A673 (cell line): ENCODE results near the gene MSL1. TPM values are rescaled to one million over a fixed set of nuclear protein-coding genes. Genes with fewer than 3 reads are reported as not detected.

Experiments used
- Bru-seq: library from RNA; stranded (reverse); fragments of 400-500 nt; gene quantifications from one replicate; lab custom pipeline; 2021; lab: Mats Ljungman, UMichigan
- BruChase-seq, 2 experiments: library from RNA; stranded (reverse); fragments of 400-500 nt; gene quantifications; one replicate each; lab custom pipeline; 2021; lab: Mats Ljungman, UMichigan
- BruUV-seq: library from RNA; stranded (reverse); fragments of 400-500 nt; replicated peaks from 2 replicates; lab custom pipeline; 2021; lab: Mats Ljungman, UMichigan
- CTCF ChIA-PET: fragments of 300-600 bp; sonication (Branson Sonifier 250); formaldehyde crosslinking; loops from one replicate; lab custom pipeline; 2022; ENCODE audit warnings: antibody characterized with exemption; lab: Charles Lee
- POLR2A ChIA-PET: fragments of 300-600 bp; sonication (Branson Sonifier 250); formaldehyde crosslinking; loops from one replicate; lab custom pipeline; 2022; ENCODE audit warnings: antibody characterized with exemption; ENCODE audit not compliant: low non-redundant PET; lab: Charles Lee
- DNase-seq: peaks from one replicate; pipeline ENCODE4 v3.0.0-alpha.2; 2015; ENCODE audit warnings: low spot score
- H3K27ac ChIP-seq: fragments of 200-600 bp; sonication (generic); 2 replicates; pipeline ENCODE4 v1.5.1; 2016; ENCODE audit warnings: mixed run types, low read depth, mild to moderate bottlenecking, mixed read lengths, antibody characterized with exemption, low read length; ENCODE audit not compliant: poor library complexity, severe bottlenecking
- H3K27me3 ChIP-seq: fragments of 200-600 bp; sonication (generic); replicated peaks from 2 replicates; pipeline ENCODE4 v1.6.1; 2017; ENCODE audit warnings: mixed run types, low read depth, mild to moderate bottlenecking, mixed read lengths, antibody characterized with exemption, low read length; ENCODE audit not compliant: insufficient read depth, poor library complexity
- H3K36me3 ChIP-seq: fragments of 200-600 bp; sonication (generic); 2 replicates; pipeline ENCODE4 v1.6.1; 2016; ENCODE audit warnings: mixed run types, mild to moderate bottlenecking, mixed read lengths, antibody characterized with exemption, low read length; ENCODE audit not compliant: insufficient read depth, poor library complexity, severe bottlenecking
- H3K4me1 ChIP-seq: fragments of 200-600 bp; sonication (generic); 2 replicates; pipeline ENCODE4 v1.6.1; 2017; ENCODE audit warnings: mixed run types, mild to moderate bottlenecking, mixed read lengths, antibody characterized with exemption, low read length; ENCODE audit not compliant: insufficient read depth, poor library complexity, severe bottlenecking
- H3K4me3 ChIP-seq: fragments of 200-600 bp; sonication (generic); 2 replicates; pipeline ENCODE4 v1.5.1; 2016; ENCODE audit warnings: low read depth, mixed run types, mild to moderate bottlenecking, mixed read lengths, low read length; ENCODE audit not compliant: poor library complexity, severe bottlenecking
- H3K9me3 ChIP-seq: fragments of 200-600 bp; sonication (generic); 2 replicates; pipeline ENCODE4 v1.6.1; 2016; ENCODE audit warnings: mixed run types, low read depth, mild to moderate bottlenecking, mixed read lengths, antibody characterized with exemption, low read length; ENCODE audit not compliant: poor library complexity, severe bottlenecking
- EZH2 ChIP-seq: fragments of 200-600 bp; sonication (generic); IDR thresholded peaks from 2 replicates; pipeline ENCODE4 v1.6.1; 2017; ENCODE audit warnings: borderline replicate concordance, low read depth, mild to moderate bottlenecking, mixed read lengths, antibody characterized with exemption, low read length; ENCODE audit not compliant: poor library complexity, severe bottlenecking
- intact Hi-C: fragments of 100-400 bp; cut with micrococcal nuclease; formaldehyde crosslinking; loops from one replicate; pipeline ENCODE4 v1.10.0; 2022; ENCODE audit not compliant: unreplicated experiment
- long read RNA-seq: library from polyadenylated mRNA; stranded (forward); transcript quantifications from one replicate; pipeline ENCODE4 v2.0.0, GENCODE V29; 2022
- total RNA-seq: library from RNA; stranded (reverse); gene quantifications from 2 replicates; pipeline ENCODE4 v1.2.3, GENCODE V29; 2021
- TF ChIP-seq, protein P1 (sequence below): fragments of 300-800, 200-600 bp; sonication (generic); conservative IDR thresholded peaks from 2 replicates; pipeline ENCODE4 v1.5.1; 2017; ENCODE audit warnings: low read depth, mild to moderate bottlenecking, antibody characterized with exemption, low read length, moderate library complexity, mixed read lengths

The MSL1 gene, protein sequence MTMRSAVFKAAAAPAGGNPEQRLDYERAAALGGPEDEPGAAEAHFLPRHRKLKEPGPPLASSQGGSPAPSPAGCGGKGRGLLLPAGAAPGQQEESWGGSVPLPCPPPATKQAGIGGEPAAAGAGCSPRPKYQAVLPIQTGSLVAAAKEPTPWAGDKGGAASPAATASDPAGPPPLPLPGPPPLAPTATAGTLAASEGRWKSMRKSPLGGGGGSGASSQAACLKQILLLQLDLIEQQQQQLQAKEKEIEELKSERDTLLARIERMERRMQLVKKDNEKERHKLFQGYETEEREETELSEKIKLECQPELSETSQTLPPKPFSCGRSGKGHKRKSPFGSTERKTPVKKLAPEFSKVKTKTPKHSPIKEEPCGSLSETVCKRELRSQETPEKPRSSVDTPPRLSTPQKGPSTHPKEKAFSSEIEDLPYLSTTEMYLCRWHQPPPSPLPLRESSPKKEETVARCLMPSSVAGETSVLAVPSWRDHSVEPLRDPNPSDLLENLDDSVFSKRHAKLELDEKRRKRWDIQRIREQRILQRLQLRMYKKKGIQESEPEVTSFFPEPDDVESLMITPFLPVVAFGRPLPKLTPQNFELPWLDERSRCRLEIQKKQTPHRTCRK
- 56.9 and 59.9 TPM in 2 replicates for total RNA-seq
- Bru-seq, nascent RNA: percentile 79 among the genes with signal in this experiment
- percentile 95 among the genes with signal in this experiment for BruChase-seq, experiment 1, labeled RNA remaining after a 2-hour chase
- BruChase-seq, experiment 2, labeled RNA remaining after a 6-hour chase: percentile 92 among the genes with signal in this experiment
- long read RNA-seq, full-length matches to known transcripts: 12 of 24 reads
- long read RNA-seq, partial matches to known transcripts: 7 of 24 reads
- long read RNA-seq, other reads (novel, unspliced or antisense): 5 of 24 reads

DNA sequence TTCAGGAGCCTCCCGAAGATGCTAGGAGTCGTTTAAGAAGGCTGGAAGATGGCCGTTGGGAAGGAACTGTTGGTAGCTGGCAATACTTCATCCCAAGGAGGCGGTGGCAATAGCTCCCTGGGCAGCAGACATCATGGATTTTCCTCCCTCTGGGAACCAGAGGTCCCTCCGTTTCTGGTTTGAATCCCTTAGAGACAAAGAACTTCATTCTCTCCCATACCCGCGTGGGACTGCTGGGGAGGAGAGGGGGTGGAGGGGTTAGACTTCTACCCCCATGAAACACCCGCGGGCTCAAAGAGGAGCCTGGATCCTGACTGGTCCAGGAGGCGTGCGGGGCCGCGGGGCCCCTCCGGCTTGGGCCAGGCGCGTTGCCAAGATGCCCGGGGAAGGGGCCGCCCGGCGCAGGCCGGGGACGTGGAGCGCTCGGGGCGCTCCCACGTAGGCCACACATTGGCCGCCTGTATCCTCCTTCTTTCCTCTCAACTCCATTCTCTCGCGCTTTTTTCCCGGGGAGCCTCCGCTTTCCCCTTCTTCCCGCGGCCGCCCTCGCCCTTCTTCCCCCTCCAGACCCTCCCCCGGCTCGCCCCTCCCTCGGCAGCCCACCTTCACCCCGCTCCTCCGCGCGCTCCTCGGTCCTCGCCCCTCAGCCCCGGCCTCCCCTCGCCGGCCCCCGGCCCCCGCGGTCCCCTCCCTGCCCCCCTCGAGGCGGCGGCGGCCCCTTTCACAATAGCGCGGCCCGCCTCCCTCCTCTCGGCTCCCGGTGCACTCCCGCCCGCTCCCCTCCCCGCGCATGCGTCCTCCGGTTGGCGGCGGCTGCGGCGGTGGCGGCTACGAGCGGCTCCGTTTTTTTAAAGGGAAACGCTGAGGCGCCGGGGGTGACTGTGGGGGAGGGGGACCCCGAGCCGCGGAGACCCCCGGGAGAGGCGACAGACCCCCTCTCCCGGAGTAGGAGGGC, at the start of gene MSL1:
Gene MSL1, plus strand, starts transcription at position 791 of the 955 bp plus-strand sequence. CDS start 642 bp downstream, outside the sequence.
- Histone ChIP-seq H3K4me1 (no peaks in the 10 kb centered on the region), H3K27ac (peak within 1 kb of the TSS; percentile 91)
- BruUV-seq: TSS peak; percentile 61

GRCh38 chr17:40072040-40072734, 49.6 kb upstream of the MSL1 start:
- TF ChIP-seq, protein P1, sequence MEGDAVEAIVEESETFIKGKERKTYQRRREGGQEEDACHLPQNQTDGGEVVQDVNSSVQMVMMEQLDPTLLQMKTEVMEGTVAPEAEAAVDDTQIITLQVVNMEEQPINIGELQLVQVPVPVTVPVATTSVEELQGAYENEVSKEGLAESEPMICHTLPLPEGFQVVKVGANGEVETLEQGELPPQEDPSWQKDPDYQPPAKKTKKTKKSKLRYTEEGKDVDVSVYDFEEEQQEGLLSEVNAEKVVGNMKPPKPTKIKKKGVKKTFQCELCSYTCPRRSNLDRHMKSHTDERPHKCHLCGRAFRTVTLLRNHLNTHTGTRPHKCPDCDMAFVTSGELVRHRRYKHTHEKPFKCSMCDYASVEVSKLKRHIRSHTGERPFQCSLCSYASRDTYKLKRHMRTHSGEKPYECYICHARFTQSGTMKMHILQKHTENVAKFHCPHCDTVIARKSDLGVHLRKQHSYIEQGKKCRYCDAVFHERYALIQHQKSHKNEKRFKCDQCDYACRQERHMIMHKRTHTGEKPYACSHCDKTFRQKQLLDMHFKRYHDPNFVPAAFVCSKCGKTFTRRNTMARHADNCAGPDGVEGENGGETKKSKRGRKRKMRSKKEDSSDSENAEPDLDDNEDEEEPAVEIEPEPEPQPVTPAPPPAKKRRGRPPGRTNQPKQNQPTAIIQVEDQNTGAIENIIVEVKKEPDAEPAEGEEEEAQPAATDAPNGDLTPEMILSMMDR: no peak
- no peak for TF ChIP-seq EZH2
- H3K4me1 ChIP-seq: peaks cover 52% of the 10 kb centered on the region
- peak; percentile 61 for DNase-seq
- BruUV-seq: no TSS peak
- POLR2A ChIA-PET: no interaction called here
- peak overlapping the region; percentile 54 for H3K27ac ChIP-seq
- H3K9me3 ChIP-seq: no peaks in the 10 kb centered on the region
- H3K27me3 ChIP-seq: no peaks in the 10 kb centered on the region
- no peaks in the 10 kb centered on the region for H3K36me3 ChIP-seq
- H3K4me3 ChIP-seq: no peak overlapping the region
- CTCF ChIA-PET: no interaction called here
- intact Hi-C loops: no loop called here

More for the DNA sequence above, at the start of gene MSL1:
- H3K27me3 ChIP-seq: no peaks in the 10 kb centered on the region
- peaks cover 7% of the 10 kb centered on the region for H3K36me3 ChIP-seq
- intact Hi-C loops: no loop called here
- no peaks in the 10 kb centered on the region for H3K9me3 ChIP-seq
- peak; percentile 71 for DNase-seq
- TF ChIP-seq, protein P1: no peak
- no peak for TF ChIP-seq EZH2
- H3K4me3 ChIP-seq: peak within 1 kb of the TSS; percentile 96
- ChIA-PET CTCF (interaction anchor here (0.9 kb wide), 1 partner anchor 9 kb away, joined by 4 read pairs; no protein-coding TSS in a partner anchor), POLR2A (interaction anchor here (0.6 kb wide), 1 partner anchor 18 kb away, joined by 3 read pairs; no protein-coding TSS in a partner anchor)
